Stomach (tissue), 4 donors: ENCODE measurements around the gene TMEM151B.

Source experiments
- POLR2A ChIP-seq, 4 donors: fragments of 450-650 bp; IDR thresholded peaks; one replicate each; pipeline ENCODE4 v1.6.1; 2016; ENCODE audit warnings: antibody characterized with exemption in 4 of 4, control low read depth in 2 of 4, mild to moderate bottlenecking in 1 of 4, moderate library complexity in 1 of 4
- POLR2AphosphoS5 ChIP-seq, 3 donors: sonication (generic); formaldehyde crosslinking; IDR thresholded peaks; one replicate each; pipeline ENCODE4 v1.6.1; 2016; ENCODE audit warnings: antibody characterized with exemption in 3 of 3

GRCh38 chr6:44230034-44230675 is 40.1 kb upstream of the TMEM151B start:
- TF ChIP-seq POLR2A (IDR thresholded peaks at IDR 0.05), result no peak
- TF ChIP-seq POLR2AphosphoS5 (IDR thresholded peaks at IDR 0.05), result no peak
